Right cardiac atrium (tissue), 5 donors: Measurements from ENCODE around the gene CRB3. TPM values are rescaled to one million over a fixed set of nuclear protein-coding genes. Genes with fewer than 3 reads are reported as not detected.
A peak's percentile ranks its signal among the peaks of the same experiment; 100 is the strongest.

Experiments used
- ATAC-seq, 2 donors: fragments of 200-7000 bp; cut with Tn5 transposase; one replicate each; pipeline versions ENCODE4 v1.8.0 to v1.9.1; 2020; ENCODE audit warnings: moderate library complexity in 2 of 2, mild to moderate bottlenecking in 1 of 2
- DNase-seq, 3 donors: peaks; one replicate each; pipeline ENCODE4 v3.0.0-alpha.2; 2020
- H3K27ac ChIP-seq: one replicate; pipeline ENCODE4 v1.5.1; 2013; ENCODE audit warnings: mild to moderate bottlenecking, low read length, control low read depth, moderate library complexity
- H3K27me3 ChIP-seq: one replicate; pipeline ENCODE4 v1.6.1; 2013; ENCODE audit not compliant: control insufficient read depth, insufficient read depth
- H3K4me1 ChIP-seq: one replicate; pipeline ENCODE4 v1.6.1; 2013; ENCODE audit warnings: low read length; ENCODE audit not compliant: control insufficient read depth, insufficient read depth
- H3K4me3 ChIP-seq: one replicate; pipeline ENCODE4 v1.5.1; 2013; ENCODE audit warnings: low read length, control low read depth
- H3K9me3 ChIP-seq: one replicate; pipeline ENCODE4 v1.6.1; 2013; ENCODE audit warnings: low read length; ENCODE audit not compliant: control insufficient read depth
- WGBS: extraction: QIAGEN DNeasy Blood & Tissue Kit; methylation state at CpG from one replicate; pipeline ENCODE4 v1.1.7; 2013; 5-methylcytosine and 5-hydroxymethylcytosine counted together
- intact Hi-C, 4 donors: fragments of 100-400 bp; cut with DNase I; formaldehyde crosslinking; loops; one replicate each; pipeline versions ENCODE4 v1.11.0 to v1.14.0; 2022 to 2023
- microRNA-seq, 2 donors: library from miRNA; unstranded; fragments of <30 nt; microRNA quantifications; one replicate each; pipeline ENCODE4 v1.2.0, GENCODE V29; 2020 to 2021
- polyA plus RNA-seq: library from polyadenylated mRNA; stranded (reverse); fragments of 200-250 nt; gene quantifications from one replicate; pipeline ENCODE4 v1.2.3, GENCODE V29; 2013
- total RNA-seq, 4 donors: library from RNA; stranded (reverse); fragmentation: NEBNext Ultra II Directional; extraction: Animal tissue kit (Norgen Biotek cat#: 25700); gene quantifications; one replicate each; pipeline ENCODE4 v1.2.1, GENCODE V29; 2021
- donor health status: healthy with polysubstance abuse.
- donor health status: DM: no; HTN: yes; CAD: no.
- donor health status: DM: no; HTN: no; CAD: no.
- donor health status: DM: no; HTN: yes; CAD: no; lungs with severe emphysema.
- donor health status: DM: yes; HTN: yes; CAD: no.

CRB3 gene
- total and polyA plus RNA-seq, 5 donors, result 0.11 TPM; not detected in 4

- intact Hi-C loops, result loop anchor here in 3 of 4 donors (5.0 kb wide), 2 partner anchors 117 to 347 kb away; no protein-coding TSS in a partner anchor
- Histone ChIP-seq H3K4me3 (no peak overlapping the region), H3K9me3 (no peaks in the 10 kb centered on the region), H3K27ac (no peak overlapping the region), H3K27me3 (no peaks in the 10 kb centered on the region), H3K4me1 (no peaks in the 10 kb centered on the region)
- no peak for ATAC-seq
- 88% methylated on average over 15 of the region's 15 CpGs for WGBS
- peak in 1 of 3 donors; percentile 32 for DNase-seq
Measured at GRCh38 chr19:6514926-6515544, 51.0 kb downstream of the CRB3 start.

DNA sequence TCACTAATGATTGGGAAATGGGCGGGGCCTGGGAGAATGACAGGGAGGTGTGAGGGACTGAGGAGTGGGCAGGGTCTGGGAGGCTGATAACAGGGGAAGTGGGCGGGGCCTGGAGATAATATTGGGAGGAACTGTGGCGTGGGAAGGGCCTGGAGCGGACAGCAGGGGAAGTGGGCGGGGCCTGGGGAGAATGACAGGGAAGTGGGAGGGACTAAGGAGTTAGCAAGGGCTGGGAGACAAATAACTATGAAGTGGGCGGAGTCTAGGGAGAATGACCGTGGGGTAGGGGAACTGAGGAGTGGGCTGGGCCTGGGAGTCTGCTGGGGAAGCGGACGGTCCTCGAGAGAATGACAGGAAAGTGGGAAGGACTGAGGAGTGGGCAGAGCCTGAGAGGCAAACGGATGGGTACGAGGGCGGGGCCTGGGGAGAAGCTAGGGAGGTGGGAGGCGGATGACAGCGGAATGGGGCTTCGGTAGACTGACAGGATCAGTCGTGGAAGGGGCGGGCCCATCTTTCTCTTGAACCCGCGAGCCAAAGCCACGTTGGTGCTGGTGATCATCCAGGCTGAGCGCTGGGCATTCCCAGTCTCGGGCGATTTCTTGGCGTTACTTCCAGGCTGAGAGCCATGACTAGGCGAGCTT lies 52.1 kb downstream of the CRB3 start:
- no peaks in the 10 kb centered on the region for H3K4me1 ChIP-seq
- no peaks in the 10 kb centered on the region for H3K9me3 ChIP-seq
- ATAC-seq (peak; percentile 95 to 96), DNase-seq (peak; percentile 94 to 97 (median 96))
- WGBS, result under 1% methylated on average over 26 of the region's 26 CpGs
- H3K27me3 ChIP-seq, result no peaks in the 10 kb centered on the region
- H3K27ac ChIP-seq, result no peak overlapping the region
- H3K4me3 ChIP-seq, result peak overlapping the region; percentile 35
- intact Hi-C loops, result loop anchor here in 3 of 4 donors (5.0 kb wide), 2 partner anchors 116 to 346 kb away; no protein-coding TSS in a partner anchor

Small RNAs within 50 kb of the gene (microRNA-seq; reads per million reads assigned to microRNA genes)
- gene MIR3940, result 0.54 to 1.3 reads per million in 2 donors

Other genes with a start within 250 kb of the CRB3 start
- gene MLLT1, start 184.3 kb upstream of the CRB3 start, total RNA-seq, result 10 to 100 TPM; 62.5 to 67.3 (median 65.5) TPM
- gene MLLT1, start 184.3 kb upstream of the CRB3 start, polyA plus RNA-seq, result 34.8 TPM
- not detected for gene ACER1, start 130.7 kb upstream of the CRB3 start, total RNA-seq
- gene ACER1, start 130.7 kb upstream of the CRB3 start, polyA plus RNA-seq, result not detected
- 10 to 100 TPM; 61.5 to 79.5 (median 68.6) TPM for gene CLPP, start 102.7 kb upstream of the CRB3 start, total RNA-seq
- gene CLPP, start 102.7 kb upstream of the CRB3 start, polyA plus RNA-seq, result 73.0 TPM
- 100 to 1,000 TPM in 3 of 4 donors, 10 to 100 TPM in 1; 95.6 to 127 (median 119) TPM for gene ALKBH7, start 91.5 kb upstream of the CRB3 start, total RNA-seq
- 99.0 TPM for gene ALKBH7, start 91.5 kb upstream of the CRB3 start, polyA plus RNA-seq
- gene PSPN, start 88.3 kb upstream of the CRB3 start, total RNA-seq, result 1 to 10 TPM in 2 of 4 donors, under 1 TPM in 2; 0.68 to 1.3 (median 0.99) TPM
- gene PSPN, start 88.3 kb upstream of the CRB3 start, polyA plus RNA-seq, result 0.50 TPM
- gene GTF2F1, start 71.1 kb upstream of the CRB3 start, total RNA-seq, result 10 to 100 TPM; 30.8 to 39.8 (median 34.3) TPM
- gene GTF2F1, start 71.1 kb upstream of the CRB3 start, polyA plus RNA-seq, result 33.8 TPM
- 100 to 1,000 TPM; 105 to 134 (median 112) TPM for gene KHSRP, start 39.5 kb upstream of the CRB3 start, total RNA-seq
- gene KHSRP, start 39.5 kb upstream of the CRB3 start, polyA plus RNA-seq, result 84.8 TPM
- gene SLC25A41, start 30.5 kb upstream of the CRB3 start, total RNA-seq, result under 1 TPM; 0.21 to 0.54 (median 0.29) TPM
- gene SLC25A41, start 30.5 kb upstream of the CRB3 start, polyA plus RNA-seq, result 0.36 TPM
- 10 to 100 TPM; 81.6 to 95.5 (median 89.7) TPM for gene SLC25A23, start 4.5 kb upstream of the CRB3 start, total RNA-seq
- 59.6 TPM for gene SLC25A23, start 4.5 kb upstream of the CRB3 start, polyA plus RNA-seq
- 1 to 10 TPM in 2 of 4 donors, under 1 TPM in 2; 0.54 to 1.9 (median 1.1) TPM for gene DENND1C, start 17.5 kb downstream of the CRB3 start, total RNA-seq
- gene DENND1C, start 17.5 kb downstream of the CRB3 start, polyA plus RNA-seq, result 0.68 TPM
- 1 to 10 TPM in 3 of 4 donors, under 1 TPM in 1; 0.45 to 7.4 (median 2.7) TPM for gene TUBB4A, start 38.0 kb downstream of the CRB3 start, total RNA-seq
- gene TUBB4A, start 38.0 kb downstream of the CRB3 start, polyA plus RNA-seq, result 2.2 TPM
- gene TNFSF9, start 66.8 kb downstream of the CRB3 start, total RNA-seq, result under 1 TPM; 0.17 to 0.91 (median 0.24) TPM
- 0.14 TPM for gene TNFSF9, start 66.8 kb downstream of the CRB3 start, polyA plus RNA-seq
- gene CD70, start 126.9 kb downstream of the CRB3 start, total RNA-seq, result not detected
- gene CD70, start 126.9 kb downstream of the CRB3 start, polyA plus RNA-seq, result not detected
- gene TNFSF14, start 205.9 kb downstream of the CRB3 start, total RNA-seq, result 1 to 10 TPM in 2 of 4 donors, under 1 TPM in 2; 0.08 to 1.1 (median 0.83) TPM
- gene TNFSF14, start 205.9 kb downstream of the CRB3 start, polyA plus RNA-seq, result 0.29 TPM